Activated naive CD4-positive, alpha-beta T cell treated with anti-CD3 and anti-CD28 coated beads, Interleukin-2, amount 50 U/mL, for 72 hours (primary cell): ENCODE measurements around the gene TENM4. TPM values are rescaled to one million over a fixed set of nuclear protein-coding genes. Genes with fewer than 3 reads are reported as not detected.

Experiments
- ATAC-seq, 2 donors: fragments of 150-1000 bp; cut with Tn5 transposase; 2 replicates each; pipeline ENCODE4 v1.10.0; 2021; ENCODE audit warnings: mild to moderate bottlenecking in 2 of 2, moderate library complexity in 2 of 2
- DNase-seq, 2 donors: peaks; one replicate each; pipeline ENCODE4 v3.0.0; 2021 to 2022; ENCODE audit warnings: low spot score in 2 of 2
- H3K27ac Mint-ChIP-seq, 2 donors: one replicate each; pipeline ENCODE4 v1.8.0; 2022; ENCODE audit warnings: mild to moderate bottlenecking in 2 of 2, mixed read lengths in 2 of 2
- H3K36me3 Mint-ChIP-seq, 2 donors: one replicate each; pipeline ENCODE4 v1.8.0; 2022; ENCODE audit warnings: mixed read lengths in 2 of 2
- H3K9me3 Mint-ChIP-seq, 2 donors: one replicate each; pipeline ENCODE4 v1.8.0; 2022; ENCODE audit warnings: mixed read lengths in 2 of 2
- total RNA-seq, 2 donors: library from RNA; stranded (reverse); gene quantifications; one replicate each; pipeline ENCODE4 v1.2.3, GENCODE V29; 2022

The TENM4 gene
- total RNA-seq, 2 donors from 2014 or later = not detected

- ATAC-seq = no peak
- Mint-ChIP-seq H3K36me3 (peaks cover 0 to 7% of the 10 kb centered on the region in 2 donors), H3K27ac (no peak overlapping the region), H3K9me3 (no peaks in the 10 kb centered on the region)
- DNase-seq = no peak
Observed at GRCh38 chr11:79434283-79434682, 6.5 kb downstream of the TENM4 start.

DNA sequence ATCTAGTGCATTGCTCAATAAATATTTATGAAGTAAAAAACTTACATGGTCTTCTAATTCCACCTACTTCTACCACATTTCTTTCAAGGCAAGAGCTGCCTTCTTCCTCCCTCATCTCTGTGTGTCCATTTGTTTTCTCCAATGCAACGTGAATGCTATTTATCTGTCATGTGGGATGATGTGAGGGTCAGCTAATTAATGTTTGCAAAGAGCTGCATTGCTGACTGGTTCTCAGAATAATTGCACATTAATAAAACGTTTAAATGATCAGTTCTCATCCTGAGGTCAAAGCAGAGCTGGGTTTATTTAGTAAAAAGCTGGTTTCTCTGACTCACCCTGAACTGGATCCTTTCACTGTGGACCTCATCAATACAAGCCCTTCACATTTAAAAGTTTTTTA lies 8.7 kb downstream of the TENM4 start:
- no peaks in the 10 kb centered on the region for H3K9me3 Mint-ChIP-seq
- peaks cover 0 to 7% of the 10 kb centered on the region in 2 donors for H3K36me3 Mint-ChIP-seq
- DNase-seq (no peak), ATAC-seq (no peak)
- no peak overlapping the region for H3K27ac Mint-ChIP-seq

GRCh38 chr11:79431535-79431934 lies 9.3 kb downstream of the TENM4 start:
- DNase-seq (no peak), ATAC-seq (no peak)
- Mint-ChIP-seq H3K9me3 (peaks cover 0 to 1% of the 10 kb centered on the region in 2 donors), H3K27ac (no peak overlapping the region), H3K36me3 (peaks cover 0 to under 1% of the 10 kb centered on the region in 2 donors)

DNA sequence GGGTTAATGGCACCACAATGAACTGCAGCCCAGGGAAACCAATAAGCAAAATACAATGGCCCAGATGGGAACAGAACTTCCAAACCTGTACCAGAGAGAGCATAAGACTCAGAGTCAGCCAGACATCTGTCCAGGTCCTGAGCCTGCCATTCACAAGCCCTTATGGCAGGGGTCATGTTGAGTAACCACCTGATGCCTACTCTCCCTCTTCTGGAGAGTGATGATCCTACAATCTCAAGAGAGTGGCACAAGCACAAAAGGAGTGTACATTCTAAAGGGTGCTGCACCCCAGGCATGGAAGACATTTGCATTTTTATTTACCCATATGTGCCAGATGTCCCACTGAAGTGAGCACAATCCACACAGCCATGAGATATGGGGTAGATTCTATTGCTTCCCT lies 10.6 kb downstream of the TENM4 start:
- ATAC-seq = no peak
- H3K9me3 Mint-ChIP-seq = peaks cover 4 to 9% of the 10 kb centered on the region in 2 donors
- DNase-seq = no peak
- no peak overlapping the region for H3K27ac Mint-ChIP-seq
- H3K36me3 Mint-ChIP-seq = no peaks in the 10 kb centered on the region

GRCh38 chr11:79428406-79428805 lies 12.4 kb downstream of the TENM4 start:
- peaks cover 0 to 4% of the 10 kb centered on the region in 2 donors for H3K36me3 Mint-ChIP-seq
- H3K9me3 Mint-ChIP-seq = peaks cover 4 to 9% of the 10 kb centered on the region in 2 donors
- DNase-seq = no peak
- no peak for ATAC-seq
- no peak overlapping the region for H3K27ac Mint-ChIP-seq

DNA sequence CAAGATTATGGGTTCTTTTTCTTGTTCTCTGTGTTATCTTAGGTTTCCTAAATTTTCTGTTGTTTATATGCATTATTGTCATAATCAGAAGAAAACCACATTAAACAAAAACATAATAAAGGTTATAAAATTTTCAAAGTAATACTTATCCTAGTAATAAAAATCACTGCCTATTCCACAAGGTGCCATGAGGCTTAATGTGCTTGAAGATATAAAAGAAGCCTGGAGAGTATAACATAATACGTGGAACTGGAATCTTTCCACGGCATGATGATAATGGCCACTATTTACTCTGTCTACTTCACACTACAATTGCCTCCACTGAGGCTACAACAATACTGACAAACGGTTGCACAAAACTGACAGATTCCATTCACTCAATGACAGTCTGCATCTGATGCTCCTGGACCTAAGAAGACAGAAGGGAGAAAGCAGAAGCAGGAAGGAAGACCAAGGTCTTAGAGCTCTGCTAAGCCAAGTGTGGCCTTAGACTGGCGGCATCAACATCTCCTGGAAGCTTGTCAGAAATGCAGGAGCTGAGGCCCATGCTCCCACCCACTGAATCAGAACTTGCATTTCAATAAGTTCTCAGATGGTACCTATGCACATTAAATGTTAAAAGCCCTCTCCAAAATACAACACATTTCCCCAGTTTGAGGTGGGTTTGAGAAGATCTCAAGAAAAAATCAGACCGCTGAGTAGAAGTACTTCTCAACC lies 13.1 kb downstream of the TENM4 start:
- DNase-seq = no peak
- peaks cover 0 to 4% of the 10 kb centered on the region in 2 donors for H3K36me3 Mint-ChIP-seq
- H3K27ac Mint-ChIP-seq = no peak overlapping the region
- peaks cover 4 to 9% of the 10 kb centered on the region in 2 donors for H3K9me3 Mint-ChIP-seq
- ATAC-seq = no peak

DNA sequence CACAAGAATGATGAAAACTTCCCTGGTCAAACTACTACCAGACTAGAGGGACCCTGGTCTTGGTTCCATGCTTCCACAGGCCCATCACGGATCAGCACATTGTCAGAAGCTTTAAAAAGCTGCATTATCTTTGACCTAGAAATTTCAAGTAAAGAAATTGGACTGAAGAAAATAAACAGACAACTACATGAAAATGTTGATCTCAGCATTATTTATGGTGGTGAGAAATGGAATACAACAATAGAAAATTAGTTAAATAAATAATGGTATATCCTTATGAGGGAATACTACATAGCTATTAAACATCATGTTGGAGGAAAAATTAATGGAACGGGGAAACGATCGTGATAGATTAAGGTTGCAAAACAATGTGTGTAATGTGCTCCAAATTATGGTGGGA lies 13.7 kb downstream of the TENM4 start:
- Mint-ChIP-seq H3K36me3 (peaks cover 0 to 4% of the 10 kb centered on the region in 2 donors), H3K27ac (no peak overlapping the region), H3K9me3 (peaks cover 4 to 9% of the 10 kb centered on the region in 2 donors)
- ATAC-seq = no peak
- DNase-seq = no peak

- Mint-ChIP-seq H3K9me3 (peaks cover 4 to 9% of the 10 kb centered on the region in 2 donors), H3K36me3 (peaks cover 0 to 4% of the 10 kb centered on the region in 2 donors), H3K27ac (no peak overlapping the region)
- ATAC-seq = no peak
- no peak for DNase-seq
Observed at GRCh38 chr11:79425463-79425862, 15.4 kb downstream of the TENM4 start.

DNA sequence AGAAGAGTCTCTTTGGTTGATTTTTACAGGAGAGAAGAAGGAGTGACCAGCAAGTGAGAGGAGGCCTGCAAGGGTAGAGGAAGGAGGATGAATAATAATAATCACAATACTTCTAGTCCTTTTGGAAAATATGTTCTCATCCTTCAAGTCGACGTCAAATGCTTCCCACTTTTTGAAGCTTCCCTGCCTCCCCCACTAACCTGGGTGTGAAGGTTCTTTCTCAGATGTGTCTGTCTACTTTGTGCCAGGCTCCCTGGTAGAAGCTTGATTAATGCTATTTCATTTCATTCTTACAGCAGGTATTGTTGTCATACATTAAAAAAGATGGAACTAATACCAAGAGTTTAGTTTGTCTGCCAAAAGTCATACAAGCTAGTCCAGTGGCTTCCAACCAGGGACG lies 17.1 kb downstream of the TENM4 start:
- ATAC-seq (no peak), DNase-seq (no peak)
- H3K9me3 Mint-ChIP-seq = peaks cover 5 to 12% of the 10 kb centered on the region in 2 donors
- peaks cover 0 to 7% of the 10 kb centered on the region in 2 donors for H3K36me3 Mint-ChIP-seq
- no peak overlapping the region for H3K27ac Mint-ChIP-seq

- ATAC-seq (no peak), DNase-seq (no peak)
- Mint-ChIP-seq H3K27ac (no peak overlapping the region), H3K9me3 (peaks cover 9 to 17% of the 10 kb centered on the region in 2 donors), H3K36me3 (peaks cover 0 to 11% of the 10 kb centered on the region in 2 donors)
Observed at GRCh38 chr11:79422866-79423265, 18.0 kb downstream of the TENM4 start.

DNA sequence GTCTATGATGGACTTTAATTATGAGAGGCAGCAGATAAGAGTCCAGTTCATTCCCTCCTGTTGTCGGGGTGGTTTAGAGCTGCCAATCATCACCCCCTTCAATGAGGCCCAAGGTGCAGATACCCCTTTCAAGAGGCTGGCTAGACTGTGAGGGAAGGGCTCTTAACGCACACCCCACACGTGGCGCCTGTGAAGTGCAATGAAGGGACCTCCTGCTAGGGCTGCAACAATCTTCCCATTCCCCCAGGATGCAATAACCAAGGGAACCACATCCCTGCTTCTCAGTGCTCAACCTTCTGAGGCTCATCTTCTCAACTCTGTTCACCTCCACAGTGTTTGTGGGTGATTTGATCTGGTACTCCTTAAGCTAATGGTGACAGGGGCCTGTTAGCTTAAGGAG lies 19.0 kb downstream of the TENM4 start:
- Mint-ChIP-seq H3K27ac (no peak overlapping the region), H3K36me3 (peaks cover 0 to 12% of the 10 kb centered on the region in 2 donors), H3K9me3 (peaks cover 10 to 17% of the 10 kb centered on the region in 2 donors)
- ATAC-seq (no peak), DNase-seq (no peak)

DNA sequence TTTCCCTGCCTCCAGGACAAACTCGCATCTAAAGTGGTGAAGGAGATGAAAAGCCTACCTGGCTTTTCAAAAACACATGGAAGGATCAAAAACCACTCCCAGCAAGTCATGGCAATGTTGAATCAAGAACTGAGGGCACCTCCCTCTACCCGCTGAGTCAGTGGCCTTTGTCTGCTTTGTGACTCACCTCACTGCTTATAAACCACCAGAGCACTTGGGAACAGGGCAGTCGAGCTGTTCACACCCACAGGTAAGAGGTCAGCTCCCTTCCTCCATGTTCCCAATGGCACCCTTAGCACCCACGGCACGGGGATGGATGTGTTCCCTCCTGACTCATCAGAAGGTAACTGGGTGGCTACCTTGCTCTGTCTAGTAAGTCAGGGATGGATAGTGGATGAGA lies 21.7 kb downstream of the TENM4 start:
- Mint-ChIP-seq H3K36me3 (peaks cover 0 to 14% of the 10 kb centered on the region in 2 donors), H3K9me3 (peaks cover 8 to 9% of the 10 kb centered on the region in 2 donors), H3K27ac (no peak overlapping the region)
- ATAC-seq (no peak), DNase-seq (no peak)

DNA sequence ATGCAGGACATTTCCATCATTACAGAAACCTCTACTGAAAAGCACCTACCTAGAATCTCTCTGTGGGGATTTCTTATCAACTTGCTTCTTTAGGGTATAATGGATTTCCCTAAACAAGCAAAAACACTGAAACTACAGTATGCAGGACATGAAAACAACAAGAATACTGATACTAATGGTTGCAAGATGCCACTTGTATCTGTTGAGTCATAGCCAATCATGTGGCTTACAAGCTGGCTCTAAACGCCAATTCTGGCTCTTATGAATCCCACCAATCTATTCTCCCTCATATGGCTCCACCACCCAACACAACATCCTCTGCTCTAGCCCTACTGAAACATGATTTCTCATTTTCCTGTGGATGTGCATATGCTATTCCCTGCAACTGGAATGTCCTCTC lies 22.6 kb downstream of the TENM4 start:
- H3K36me3 Mint-ChIP-seq = peaks cover 0 to 13% of the 10 kb centered on the region in 2 donors
- ATAC-seq (no peak), DNase-seq (no peak)
- no peak overlapping the region for H3K27ac Mint-ChIP-seq
- H3K9me3 Mint-ChIP-seq = peaks cover 8 to 9% of the 10 kb centered on the region in 2 donors

DNA sequence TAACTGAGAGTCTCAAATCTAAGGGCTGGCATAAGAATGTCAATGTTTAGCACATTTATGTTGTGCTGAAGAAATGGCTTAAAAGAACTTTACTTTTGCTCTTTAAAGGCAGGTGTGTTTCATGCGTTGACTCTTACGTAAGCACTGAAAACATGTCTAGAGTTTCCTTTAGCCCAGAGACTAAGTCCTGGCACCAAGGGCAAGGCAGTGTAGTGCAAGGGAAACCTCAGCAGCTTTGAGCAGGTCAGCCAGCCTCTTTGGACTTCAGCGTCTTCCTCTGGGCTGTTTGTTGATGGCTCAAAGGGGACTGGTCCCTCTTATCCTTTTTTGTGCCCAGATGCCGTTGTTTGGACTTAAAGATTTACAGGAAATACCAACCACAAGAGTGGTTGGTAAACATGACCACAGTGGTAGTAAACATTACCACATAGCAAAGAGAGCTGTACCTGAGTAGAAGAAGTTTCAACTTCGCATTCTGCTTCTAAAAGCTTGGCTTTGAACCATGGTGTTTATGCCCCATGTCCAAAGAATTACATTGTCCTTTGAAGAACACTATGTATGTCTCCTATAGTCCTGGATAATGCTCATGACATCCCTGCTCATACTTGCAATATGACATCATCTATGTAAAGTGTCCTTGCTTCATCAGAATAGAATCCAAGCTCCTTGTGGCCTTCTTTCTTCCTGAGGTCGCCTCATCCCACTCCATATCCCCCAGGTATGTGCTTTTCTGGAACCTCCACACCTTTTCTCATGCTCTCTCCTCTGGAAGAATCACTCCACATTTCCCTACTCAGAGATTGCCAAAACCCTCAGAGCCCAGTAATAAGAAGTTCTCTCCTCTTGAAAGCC lies 23.5 kb downstream of the TENM4 start:
- DNase-seq (no peak), ATAC-seq (no peak)
- Mint-ChIP-seq H3K36me3 (peaks cover 0 to 13% of the 10 kb centered on the region in 2 donors), H3K9me3 (peaks cover 9 to 11% of the 10 kb centered on the region in 2 donors), H3K27ac (no peak overlapping the region)

- no peak for ATAC-seq
- Mint-ChIP-seq H3K27ac (no peak overlapping the region), H3K36me3 (peaks cover 0 to 13% of the 10 kb centered on the region in 2 donors)
Observed at GRCh38 chr11:79415912-79416311, 24.9 kb downstream of the TENM4 start.

DNA sequence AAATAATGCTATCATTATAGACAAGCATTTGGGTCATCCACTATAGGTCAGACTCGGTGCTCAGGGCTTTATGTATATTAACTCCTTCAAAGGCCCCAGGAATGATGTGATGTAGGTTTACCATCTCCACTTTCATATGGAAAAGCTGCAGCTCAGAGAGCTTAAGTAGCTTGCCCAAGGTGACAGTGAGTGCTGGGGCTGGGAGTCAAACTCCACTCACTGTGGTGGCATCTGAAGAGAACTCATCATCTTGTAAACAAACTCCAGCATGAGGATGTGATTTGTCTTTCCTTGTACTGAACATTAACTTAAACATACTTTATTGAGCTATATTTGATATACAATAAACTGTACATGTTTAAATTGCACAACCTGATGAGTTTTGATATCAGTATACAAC lies 25.4 kb downstream of the TENM4 start:
- Mint-ChIP-seq H3K36me3 (peaks cover 0 to 13% of the 10 kb centered on the region in 2 donors), H3K27ac (no peak overlapping the region), H3K9me3 (peaks cover 9 to 13% of the 10 kb centered on the region in 2 donors)
- DNase-seq (no peak), ATAC-seq (no peak)

More at GRCh38 chr11:79415912-79416311, 24.9 kb downstream of the TENM4 start:
- peaks cover 9 to 13% of the 10 kb centered on the region in 2 donors for H3K9me3 Mint-ChIP-seq
- no peak for DNase-seq

DNA sequence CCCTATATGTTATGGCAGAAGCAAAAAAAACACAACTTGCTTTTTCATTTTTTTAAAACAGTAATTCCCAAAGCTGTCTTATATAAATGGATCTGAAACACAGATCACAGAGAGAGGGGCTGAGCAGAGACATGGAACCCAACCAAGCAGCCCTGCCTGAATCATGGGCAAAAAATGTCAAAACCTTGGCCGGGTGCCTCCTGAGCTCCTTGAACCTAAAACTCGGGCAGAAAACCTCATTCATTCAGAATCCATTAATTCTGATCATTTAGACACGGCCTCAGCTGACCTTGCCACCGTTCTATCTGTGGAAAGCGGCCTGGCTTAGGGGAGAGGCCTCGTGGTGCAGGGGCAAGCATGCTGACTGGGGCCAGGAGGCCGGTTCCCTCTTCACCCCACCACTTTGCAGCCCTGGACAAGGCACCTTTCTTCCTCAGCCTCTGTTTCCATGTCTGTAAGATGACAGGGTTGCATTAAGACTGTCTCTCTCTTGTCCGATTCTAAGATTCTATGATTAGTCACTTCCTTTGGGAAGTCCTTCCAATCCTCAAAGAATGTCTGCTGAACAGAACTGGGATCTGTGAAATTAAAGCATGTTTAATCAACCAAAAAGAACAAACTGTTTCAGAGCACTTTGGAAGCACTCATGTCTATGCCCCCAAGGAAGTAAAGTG lies 26.0 kb downstream of the TENM4 start:
- no peak for ATAC-seq
- no peak overlapping the region for H3K27ac Mint-ChIP-seq
- peaks cover 9 to 13% of the 10 kb centered on the region in 2 donors for H3K9me3 Mint-ChIP-seq

More for the DNA sequence above, 26.0 kb downstream of the TENM4 start:
- H3K36me3 Mint-ChIP-seq = peaks cover 0 to 13% of the 10 kb centered on the region in 2 donors
- no peak for DNase-seq
